Stimulated activated CD8-positive, alpha-beta memory T cell treated with anti-CD3 and anti-CD28 coated beads, Interleukin-7, amount 100 ng/mL, for 24 hours (primary cell): Measurements from ENCODE around the gene SLC25A10.
"Not testable (repeated sequence)": the region's sequence is repeated elsewhere in the genome, so short reads cannot be mapped to it uniquely, and the experiment has no call there.

Source experiments
- DNase-seq: peaks from one replicate; pipeline ENCODE4 v3.0.0-alpha.2; 2020; ENCODE audit warnings: low read depth

The SLC25A10 gene, protein sequence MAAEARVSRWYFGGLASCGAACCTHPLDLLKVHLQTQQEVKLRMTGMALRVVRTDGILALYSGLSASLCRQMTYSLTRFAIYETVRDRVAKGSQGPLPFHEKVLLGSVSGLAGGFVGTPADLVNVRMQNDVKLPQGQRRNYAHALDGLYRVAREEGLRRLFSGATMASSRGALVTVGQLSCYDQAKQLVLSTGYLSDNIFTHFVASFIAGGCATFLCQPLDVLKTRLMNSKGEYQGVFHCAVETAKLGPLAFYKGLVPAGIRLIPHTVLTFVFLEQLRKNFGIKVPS

DNA sequence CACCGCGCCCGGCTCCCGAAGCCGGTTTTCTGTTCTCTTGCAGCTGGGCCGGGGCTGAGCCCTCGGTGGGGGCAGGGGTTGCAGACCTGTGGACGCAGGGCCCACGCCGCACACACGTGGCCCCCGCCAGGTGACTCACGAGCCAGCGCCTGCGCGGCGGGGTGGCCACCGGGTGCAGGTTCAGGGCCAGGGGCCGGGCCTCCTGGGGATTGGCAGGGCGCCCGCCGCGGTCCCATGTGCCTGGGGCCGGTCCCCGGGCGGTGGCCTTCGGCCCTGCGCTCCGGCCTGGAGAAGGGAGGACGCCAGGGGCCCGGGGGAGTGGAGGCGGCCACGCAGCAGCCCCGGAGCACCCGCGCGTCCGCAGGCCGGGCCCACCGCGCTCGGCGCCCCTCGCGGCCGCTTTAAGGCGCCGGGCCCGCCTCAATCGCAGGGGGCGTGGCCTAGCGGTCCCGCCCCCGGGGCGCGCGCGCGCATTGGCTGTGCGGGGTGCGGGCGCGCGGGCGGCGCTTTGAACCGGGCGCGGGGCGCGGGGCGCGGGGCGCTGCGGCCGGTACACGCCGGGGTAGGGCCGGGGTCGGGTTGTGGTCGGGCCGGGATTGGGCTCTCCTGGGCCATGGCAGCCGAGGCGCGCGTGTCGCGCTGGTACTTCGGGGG is at the start of gene SLC25A10:
SLC25A10 (plus strand) TSS at position 471 of the 654 bp plus-strand sequence; CDS start at position 614, 143 bp downstream.
- DNase-seq: peak; percentile 69

DNA sequence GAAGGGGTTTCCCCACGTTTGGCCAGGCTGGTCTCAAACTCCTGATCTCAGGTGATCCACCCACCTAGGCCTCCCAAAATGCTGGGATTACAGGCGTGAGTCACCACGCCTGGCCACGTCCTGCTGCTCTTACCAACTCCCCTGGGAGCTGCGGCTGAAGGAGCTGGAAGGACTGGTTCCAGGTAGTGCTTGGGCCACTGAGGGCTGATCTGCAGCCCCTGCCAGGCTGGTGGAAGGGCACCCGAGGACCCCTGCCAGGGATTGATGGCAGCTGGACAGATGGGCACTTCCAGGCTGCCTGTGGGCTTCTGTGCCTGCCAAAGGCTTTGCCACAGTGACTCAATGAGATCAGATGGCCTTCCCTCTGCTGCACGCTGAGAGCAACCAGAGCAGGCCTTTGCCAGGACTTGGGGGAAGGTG is 48.0 kb upstream of the SLC25A10 start:
- DNase-seq: no peak

DNA sequence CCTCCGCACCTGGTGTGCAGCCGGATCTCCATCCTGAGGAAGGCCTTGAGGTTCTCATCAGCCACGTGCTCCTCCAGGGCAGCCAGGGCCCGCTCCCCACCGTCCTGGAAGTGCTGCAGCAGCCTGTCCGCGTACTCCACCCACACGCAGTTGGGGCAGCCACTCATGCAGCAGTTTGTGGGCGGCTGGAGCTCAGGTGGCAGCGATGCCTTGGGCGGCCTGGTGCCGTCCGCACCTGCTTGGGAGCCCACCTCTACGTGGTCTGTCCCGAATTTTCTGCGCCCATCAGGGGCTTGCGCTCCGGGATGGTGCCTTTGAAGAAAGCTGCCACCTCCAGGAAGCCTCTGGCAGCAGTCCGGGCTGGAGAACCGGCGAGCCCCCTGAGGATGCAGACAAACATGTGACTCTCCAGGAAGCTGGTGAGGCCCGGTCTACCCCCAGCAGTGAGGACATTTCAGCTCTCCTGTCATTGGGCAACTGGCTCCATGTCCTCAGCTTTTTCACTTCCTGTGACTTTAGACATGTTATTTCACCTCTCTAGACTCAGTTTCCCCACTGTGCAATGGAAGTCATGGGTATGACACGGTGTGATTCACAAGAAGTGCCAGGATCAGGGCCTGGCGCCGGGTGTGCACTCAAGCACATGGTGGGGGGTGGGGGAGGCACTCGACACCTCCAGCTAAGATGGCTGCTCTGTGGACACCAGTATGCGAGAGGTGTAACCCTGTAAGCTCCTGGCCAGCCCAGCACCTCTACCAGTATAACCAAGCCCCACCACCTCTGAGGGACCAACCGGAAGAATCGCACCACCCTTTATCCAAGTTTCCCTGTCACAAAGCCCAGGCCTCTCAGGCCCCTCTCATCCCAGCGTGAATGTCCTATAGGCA is 46.6 kb upstream of the SLC25A10 start:
- peak; percentile 46 for DNase-seq

DNA sequence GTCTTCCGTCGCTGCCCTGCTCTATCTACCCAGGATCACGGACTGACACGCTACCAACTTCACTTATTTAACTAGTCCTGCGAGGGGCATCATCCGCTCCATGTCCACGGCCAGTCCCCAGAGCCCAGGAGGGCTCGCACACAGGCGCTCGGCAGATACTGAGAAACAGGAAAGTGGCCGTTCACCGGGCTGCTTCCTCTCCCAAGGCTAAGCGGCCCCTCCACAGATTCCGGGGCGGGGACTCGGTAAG is 46.1 kb upstream of the SLC25A10 start:
- DNase-seq: no peak

DNA sequence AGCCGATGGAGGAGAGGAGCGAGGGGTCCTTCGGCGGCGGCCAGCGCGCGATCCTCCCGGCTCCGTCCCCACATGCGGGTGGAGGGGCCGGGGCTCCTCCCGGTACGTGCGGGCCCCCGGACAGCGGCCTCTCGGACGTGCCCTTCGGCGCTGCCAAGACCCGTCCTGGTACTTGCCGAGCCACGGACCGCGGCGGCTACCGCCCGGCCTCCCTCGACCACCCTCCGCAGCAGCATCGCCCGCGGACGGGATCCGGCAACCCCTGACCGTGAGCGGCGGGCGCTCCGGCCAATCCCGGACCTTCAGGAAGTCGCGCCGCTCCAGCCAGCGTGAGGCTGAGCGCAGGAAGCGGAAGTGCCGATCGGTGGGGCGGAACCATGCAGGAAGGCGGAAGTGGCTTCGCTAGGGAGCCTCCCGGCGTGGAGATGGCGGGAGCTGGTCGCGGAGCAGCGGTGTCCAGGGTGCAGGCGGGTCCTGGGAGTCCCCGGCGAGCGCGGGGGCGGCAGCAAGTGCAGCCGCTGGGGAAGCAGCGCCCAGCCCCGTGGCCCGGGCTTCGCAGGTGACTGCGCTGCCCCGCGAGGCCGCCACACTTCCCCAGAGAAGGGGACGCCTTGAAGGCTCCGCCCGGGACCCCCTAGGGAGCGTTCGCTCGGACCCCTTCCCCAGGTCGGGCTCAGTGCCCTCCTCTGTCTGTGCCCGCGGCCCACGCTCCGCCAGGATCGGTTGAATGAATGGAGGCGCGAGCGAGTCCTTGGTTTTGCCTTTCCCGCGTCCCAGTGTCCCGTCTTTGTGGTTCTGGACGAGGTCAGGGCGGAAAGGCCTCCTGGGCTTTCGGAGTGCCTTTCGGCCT is 45.5 kb upstream of the SLC25A10 start, which contains the start of the genes CCDC137 and OXLD1:
CCDC137 (plus strand) TSS at position 396 of the 850 bp plus-strand sequence; CDS start at position 426, 30 bp downstream.
OXLD1 (minus strand) TSS at position 264 of the 850 bp plus-strand sequence; CDS start at position 236, 28 bp downstream.
- peak; percentile 86 for DNase-seq

DNA sequence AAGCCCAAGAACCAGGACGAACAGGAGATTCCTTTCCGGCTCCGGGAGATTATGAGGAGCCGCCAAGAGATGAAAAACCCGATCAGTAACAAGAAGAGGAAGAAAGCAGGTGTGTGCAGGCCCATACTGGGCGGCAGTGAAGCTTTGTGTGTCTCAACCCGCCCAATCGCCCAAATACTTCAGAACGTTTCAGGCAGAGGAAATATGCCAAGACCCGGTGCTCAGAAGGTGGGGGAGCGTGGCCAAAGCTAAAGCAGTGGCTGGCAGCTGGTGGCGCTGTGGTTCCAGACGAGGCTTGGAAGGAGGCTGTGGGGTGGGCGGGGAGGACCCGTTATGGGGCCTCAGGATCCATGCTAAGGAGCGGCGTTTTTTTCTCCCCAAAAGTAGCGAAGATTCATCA is 44.3 kb upstream of the SLC25A10 start:
- no peak for DNase-seq

DNA sequence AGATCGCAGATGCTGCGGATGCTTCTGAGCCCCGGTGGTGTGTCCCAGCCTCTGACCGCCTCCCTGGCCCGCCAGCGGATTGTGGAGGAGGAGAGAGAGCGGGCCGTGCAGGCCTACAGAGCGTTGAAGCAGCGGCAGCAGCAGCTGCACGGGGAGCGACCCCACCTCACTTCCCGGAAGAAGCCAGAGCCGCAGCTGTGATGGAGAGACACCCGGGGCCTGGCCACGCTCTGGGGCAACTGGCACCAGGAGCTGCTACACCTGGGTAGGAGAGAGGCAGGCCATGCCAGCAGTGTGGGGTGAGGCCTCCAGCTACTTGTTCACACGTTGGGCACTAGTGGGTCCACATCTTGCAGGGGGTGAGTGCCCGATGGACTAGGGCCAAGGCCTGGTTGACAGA is 39.6 kb upstream of the SLC25A10 start:
- DNase-seq: no peak

DNA sequence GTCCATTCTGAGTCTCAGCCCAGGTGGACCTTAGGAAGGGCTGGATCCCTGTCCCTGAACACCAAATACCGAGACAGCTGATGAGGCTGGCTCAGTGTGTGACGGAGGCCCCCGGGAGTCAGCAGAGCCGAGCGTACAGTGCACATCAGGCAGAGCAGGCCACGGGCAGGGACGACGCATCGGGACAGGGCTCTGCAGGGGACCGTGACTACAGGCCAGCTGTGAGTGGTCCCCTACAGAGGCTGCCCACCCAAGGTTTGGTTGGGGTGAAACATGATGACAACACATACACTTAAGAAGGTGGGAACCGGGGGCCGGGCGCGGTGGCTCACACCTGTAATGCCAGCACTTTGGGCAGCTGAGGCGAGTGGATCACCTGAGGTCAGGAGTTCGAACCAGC is 39.1 kb upstream of the SLC25A10 start:
- no peak for DNase-seq

DNA sequence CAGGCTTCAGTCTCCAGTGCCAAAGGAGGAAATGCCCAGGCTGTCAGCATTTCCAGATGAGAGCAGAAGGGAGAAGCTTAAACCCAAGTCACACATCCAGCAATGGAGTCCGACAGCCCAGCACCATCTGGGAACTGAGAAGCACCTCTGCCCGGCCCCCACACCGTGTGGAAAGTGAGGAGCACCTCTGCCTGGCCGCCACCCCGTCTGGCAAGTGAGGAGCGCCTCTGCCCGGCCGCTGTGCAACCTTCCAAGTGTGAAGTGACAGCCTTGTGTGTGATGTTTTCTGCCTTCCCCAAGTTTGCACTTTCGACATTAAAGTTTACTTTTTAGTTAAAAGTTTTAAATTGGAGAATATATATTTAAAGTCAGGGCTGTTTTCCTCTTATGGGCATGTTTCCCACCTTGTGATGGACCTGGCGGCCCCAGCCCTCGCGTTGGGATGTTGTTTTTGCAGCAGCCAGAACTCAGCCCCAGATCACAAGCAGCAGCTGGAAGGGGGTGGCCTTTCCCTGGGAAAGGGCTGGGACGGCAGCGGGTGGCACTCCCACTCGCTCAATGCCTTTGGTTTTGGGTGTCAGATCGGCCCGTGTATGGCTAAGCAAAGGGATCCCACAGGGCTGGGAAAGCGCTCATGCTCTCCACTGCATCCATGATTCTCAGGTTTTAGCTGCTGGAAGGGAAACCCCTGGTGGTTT is 38.4 kb upstream of the SLC25A10 start:
- DNase-seq: no peak

DNA sequence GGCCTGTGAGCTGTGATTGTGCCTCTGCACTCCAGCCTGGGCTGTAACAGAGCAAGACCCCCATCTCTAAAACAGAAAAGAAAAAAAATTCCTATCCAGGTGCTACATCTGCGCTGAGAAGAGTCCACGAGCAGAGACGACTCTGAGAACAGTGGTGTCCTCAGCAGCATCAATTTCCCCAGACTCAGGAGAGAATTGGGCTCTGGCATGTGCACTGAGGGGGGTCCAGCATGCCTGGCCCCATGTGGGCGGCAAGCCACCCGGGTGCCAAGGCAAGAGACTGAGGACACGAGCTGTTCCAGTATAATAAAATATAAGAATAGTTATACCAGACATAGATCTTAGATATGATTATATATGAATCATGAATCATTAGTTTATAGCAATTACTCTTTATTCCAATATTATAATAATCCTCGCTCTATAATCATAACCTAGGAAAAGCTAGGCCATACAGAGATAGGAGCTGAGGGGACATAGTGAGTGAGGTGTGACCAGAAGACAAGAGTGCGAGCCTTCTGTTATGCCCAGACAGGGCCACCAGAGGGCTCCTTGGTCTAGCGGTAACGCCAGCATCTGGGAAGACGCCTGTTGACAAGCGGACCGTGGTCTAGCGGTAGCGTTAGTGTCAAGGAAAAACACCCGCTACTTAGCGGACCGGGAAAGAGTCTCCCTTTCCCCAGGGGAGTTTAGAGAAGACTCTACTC is 36.4 kb upstream of the SLC25A10 start:
- not testable (repeated sequence) for DNase-seq

DNA sequence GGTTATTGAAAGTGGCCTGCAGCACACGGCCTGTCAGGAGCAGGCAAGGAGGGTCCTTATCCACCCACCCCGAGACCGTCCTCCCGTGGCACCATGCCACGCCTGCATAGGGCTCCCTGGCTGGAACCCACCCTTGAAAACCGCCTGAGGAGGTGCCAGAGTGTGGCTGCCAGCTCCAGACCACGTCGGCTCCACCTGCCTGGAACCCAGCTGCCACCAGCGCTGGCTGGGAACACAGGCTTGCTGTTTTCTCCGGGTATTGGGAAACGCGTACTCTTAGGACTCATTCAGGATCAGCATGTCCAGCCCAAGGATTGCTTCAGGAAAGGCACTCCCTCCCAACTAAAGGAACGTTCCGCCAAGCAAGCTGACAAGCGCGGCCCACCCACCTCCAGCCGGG is 35.2 kb upstream of the SLC25A10 start:
- DNase-seq: no peak

DNA sequence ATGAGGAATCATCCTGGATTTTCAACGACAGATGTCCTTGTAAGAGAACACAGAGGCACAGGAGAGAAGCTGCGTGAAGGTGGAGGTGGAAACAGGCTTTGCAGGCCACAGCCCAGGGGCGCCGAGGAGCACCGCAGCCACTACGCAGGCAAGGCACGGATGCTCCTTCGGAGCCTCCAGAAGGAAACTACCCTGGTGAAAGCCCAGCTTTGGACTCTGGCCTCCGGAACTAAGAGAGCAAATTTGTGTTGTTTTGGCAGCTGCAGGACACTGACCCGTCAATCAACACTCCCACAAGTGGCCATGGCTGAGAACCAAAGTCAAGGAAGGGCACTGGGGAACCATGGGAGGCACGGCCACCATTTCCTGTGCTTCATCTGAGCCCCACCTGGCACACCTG is 31.9 kb upstream of the SLC25A10 start:
- no peak for DNase-seq

DNA sequence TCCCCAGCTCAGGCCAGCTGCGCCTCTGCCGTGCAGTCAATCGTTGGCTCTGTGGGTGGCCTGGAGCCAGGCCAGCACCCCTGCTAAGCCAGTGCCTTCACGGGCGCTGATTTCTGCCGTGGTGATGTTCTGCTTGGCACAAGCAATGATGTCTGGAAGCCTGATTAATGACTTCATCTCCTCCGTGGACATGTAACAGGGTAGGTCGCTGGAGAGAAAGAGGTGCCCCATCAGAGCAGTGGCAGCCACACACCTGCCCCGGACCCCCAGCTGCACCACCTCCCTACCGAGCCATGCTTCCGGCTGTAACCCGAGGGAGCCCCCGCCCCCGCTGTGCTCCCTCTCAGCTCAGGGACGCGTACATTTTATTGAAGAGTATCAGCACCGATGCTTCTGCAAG is 30.4 kb upstream of the SLC25A10 start:
- no peak for DNase-seq

DNA sequence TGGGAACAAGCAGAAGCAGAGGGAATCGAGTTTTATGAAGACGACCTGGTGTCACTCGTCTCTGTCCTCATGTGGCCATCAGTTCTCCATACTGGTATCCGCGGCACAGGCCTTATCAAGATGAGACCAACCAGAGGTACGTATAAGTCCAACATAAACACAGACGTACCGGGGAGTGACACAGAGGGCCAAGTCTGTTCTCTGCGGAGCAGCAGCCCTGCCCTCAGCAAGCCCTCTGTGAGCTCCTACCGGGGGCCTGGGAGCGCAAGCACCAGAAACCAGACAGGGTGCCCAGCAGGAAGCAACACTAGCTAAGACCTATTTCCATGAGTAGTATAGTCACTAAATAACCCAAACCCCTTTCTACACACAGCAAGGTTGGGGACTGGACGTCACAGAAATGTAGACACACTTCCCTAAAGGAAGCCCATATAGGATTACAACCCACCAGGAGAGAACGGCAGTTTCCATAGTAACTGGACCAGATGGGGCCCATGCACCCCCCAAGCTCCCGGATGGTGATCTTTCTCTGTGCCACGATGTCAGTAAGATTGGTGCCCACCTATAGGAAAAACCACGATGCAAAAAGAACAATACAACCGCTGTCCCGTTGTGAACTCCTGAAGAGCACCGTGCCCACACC is 29.4 kb upstream of the SLC25A10 start:
- no peak for DNase-seq

DNA sequence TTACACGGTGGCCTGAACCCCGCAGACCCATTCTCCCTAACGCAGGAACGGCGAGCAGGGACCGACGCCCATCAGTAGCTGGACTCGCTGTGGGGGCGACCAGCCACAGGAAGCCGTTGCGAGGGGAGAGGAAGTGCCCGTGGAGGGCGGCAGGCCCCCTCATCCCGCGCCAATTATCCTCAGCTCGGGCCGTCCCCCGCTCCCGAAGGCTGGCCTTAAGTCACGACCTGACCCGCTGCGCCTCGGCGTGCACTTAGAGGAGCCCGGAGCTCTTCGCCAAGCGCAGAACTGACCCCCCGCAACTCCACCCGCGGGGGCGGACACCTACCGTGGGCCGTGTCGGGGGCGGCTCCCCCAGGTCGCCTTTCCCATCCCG is 28.9 kb upstream of the SLC25A10 start:
- no peak for DNase-seq

DNA sequence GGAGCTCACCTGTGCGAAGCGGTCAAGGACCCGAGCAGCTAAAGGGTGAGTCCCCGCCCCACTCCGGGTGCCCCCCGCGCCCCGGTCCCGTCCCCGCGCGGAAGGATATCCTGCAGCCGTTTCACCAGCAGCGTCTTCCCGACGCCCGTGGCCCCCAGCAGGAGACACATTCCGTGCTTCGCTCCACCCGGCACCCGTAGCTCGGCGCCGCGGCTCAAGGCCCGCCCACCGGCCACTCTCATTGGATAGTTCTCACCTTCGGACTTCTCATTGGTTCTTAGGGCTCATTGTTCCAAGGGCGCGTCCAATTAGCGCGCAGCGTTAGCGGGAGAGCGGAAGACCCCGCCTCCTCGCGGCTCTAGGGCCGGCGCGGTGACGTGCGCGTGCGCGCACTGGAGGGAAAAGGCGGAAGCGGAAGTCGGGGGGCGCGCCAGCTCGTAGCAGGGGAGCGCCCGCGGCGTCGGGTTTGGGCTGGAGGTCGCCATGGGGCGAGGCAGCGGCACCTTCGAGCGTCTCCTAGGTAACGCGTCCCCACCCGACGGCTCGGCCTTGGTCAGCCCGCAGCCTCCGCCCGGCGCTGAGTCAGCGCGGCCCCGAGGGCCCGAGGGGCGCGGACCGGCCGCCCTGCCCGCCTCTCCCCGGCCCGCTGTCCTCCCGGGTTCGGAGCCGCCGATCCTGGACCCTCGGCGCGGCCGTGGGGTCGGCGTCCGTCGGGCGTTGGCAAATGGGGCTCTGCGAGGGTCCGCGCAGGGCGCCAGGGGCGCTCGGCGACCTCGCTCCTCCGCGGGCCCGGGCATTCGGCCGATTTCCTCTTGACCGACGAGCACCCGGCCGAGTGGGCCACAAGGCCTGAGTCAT is 28.3 kb upstream of the SLC25A10 start, which contains the start of the genes ARL16 and HGS:
ARL16 (minus strand) TSS at position 214 of the 858 bp plus-strand sequence; CDS start at position 170, 44 bp downstream.
HGS (plus strand) TSS at position 428 of the 858 bp plus-strand sequence; CDS start at position 484, 56 bp downstream.
- peak; percentile 93 for DNase-seq

DNA sequence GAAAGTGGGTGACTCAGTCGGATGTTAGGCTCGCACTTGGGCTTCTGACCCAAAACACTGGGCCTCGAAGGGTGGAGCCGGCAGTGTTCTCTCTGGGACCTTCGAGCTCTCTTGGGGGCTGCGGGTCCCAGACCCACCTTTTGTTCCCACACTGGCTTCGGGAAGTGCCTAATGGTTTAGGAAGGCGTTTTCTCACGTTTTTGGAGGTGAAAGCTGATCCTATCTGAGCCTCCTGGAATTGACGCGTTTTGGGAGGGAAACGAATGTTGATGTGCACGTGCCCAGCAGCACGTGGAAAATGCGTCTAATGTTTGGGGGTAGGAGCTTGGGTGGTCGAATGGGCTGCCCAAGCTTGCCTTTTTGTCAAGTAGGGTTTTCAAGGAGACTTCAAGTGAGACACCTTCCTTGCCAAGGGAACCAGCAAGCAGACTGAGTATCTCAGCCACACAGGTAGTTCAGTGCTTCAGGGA is 27.6 kb upstream of the SLC25A10 start:
- DNase-seq: no peak

DNA sequence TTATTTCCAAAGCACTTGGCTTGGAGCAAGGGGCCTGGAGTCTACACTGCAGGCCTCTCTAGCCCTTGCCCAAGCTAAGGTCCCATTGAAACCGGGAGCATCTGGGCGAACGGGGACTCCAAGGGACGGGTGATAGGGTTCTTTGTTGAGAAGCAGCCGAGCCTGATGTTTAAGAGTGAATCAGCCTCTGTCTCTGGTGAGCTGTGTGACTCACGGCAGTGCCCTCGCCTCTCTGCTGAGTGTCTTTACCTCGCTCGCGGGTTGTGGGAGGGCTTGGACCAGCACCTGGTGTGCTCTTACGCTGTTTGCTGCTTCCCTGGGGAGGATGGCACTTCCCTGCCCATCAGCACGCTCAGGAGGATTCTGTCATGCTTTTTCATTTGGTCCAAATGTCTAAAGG is 27.0 kb upstream of the SLC25A10 start:
- DNase-seq: no peak

DNA sequence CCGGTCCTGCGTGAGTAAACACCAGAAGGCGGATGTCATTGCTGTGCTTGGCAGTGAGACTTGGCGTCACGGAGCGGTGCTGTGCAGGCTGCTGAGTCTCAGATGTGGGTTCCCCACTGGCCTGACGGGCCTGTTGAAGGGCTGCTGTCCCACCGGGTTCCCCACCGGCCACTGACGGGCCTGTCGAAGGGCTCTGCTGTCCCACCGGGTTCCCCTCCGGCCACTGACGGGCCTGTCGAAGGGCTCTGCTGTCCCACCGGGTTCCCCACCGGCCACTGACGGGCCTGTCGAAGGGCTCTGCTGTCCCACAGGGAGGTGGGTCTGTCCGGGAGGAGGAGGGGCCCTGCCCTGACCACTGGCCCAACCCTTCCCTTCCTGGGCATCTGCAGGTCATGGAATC is 25.5 kb upstream of the SLC25A10 start:
- DNase-seq: no peak
